Measurements from ENCODE around the gene SIRPG. TPM values are rescaled to one million over a fixed set of nuclear protein-coding genes. Genes with fewer than 3 reads are reported as not detected.

The SIRPG gene
- polyA plus RNA-seq, 3 donors: 0.15 to 0.52 (median 0.51) TPM

DNA sequence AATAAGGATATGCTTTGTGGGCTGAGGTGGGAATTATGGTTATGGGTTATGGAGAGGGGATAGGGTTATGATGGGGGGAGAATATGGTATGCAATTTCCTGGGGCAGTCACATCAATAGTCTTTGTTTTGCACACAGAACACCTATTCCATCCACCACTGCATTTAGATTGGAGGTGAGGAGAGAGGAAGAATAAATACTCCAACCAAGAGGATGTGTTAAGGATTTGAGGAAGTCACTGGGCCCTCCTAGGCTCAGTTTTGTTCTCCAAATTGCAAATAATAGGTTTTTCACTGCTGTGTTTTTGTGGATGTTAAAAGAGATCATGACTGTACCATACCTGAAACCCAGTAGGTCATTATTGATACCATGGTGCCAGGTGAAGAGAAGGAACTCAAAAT is 29.5 kb upstream of the SIRPG start:
- Histone ChIP-seq H3K4me1 (ENCODE audit: control insufficient read depth in 1 of 2, insufficient read depth in 2 of 2, low read length in 2 of 2) (peaks cover 9 to 39% of the 10 kb centered on the region in 2 donors), H3K27ac (ENCODE audit: low read depth in 1 of 2, low read length in 2 of 2) (no peak overlapping the region), H4K20me1 (ENCODE audit: insufficient read depth, low read length) (no peaks in the 10 kb centered on the region), H2AFZ (ENCODE audit: insufficient read depth, low read depth, low read length, poor library complexity, severe bottlenecking) (no peak overlapping the region), H3K4me2 (replicated peaks; ENCODE audit: extremely low read depth, low read length, poor library complexity, severe bottlenecking) (no peak overlapping the region), H3K4me3 (replicated peaks in 1 of 3; ENCODE audit: low read depth in 2 of 3, low read length in 3 of 3) (no peak overlapping the region), H3K9me3 (replicated peaks in 1 of 2; ENCODE audit: control insufficient read depth in 1 of 2, insufficient read depth in 1 of 2, low read length in 2 of 2) (peaks cover 3 to 7% of the 10 kb centered on the region in 2 donors), H3K36me3 (replicated peaks in 1 of 2; ENCODE audit: control insufficient read depth in 1 of 2, insufficient read depth in 2 of 2, low read length in 2 of 2) (no peaks in the 10 kb centered on the region), H3K79me2 (ENCODE audit: insufficient read depth, low read length) (no peaks in the 10 kb centered on the region), H3K27me3 (ENCODE audit: control insufficient read depth in 2 of 2, insufficient read depth in 2 of 2, low read length in 2 of 2) (no peaks in the 10 kb centered on the region), H3K9ac (ENCODE audit: insufficient read depth, low read length, poor library complexity, severe bottlenecking) (no peak overlapping the region)
- peaks cover 2 to 16% (median 12%) of the 10 kb centered on the region in 7 donors for H3K9me3 Mint-ChIP-seq
- peaks cover 41% of the 10 kb centered on the region for H3K4me1 Mint-ChIP-seq
- no peaks in the 10 kb centered on the region for H3K36me3 Mint-ChIP-seq
- TF ChIP-seq, protein P1, sequence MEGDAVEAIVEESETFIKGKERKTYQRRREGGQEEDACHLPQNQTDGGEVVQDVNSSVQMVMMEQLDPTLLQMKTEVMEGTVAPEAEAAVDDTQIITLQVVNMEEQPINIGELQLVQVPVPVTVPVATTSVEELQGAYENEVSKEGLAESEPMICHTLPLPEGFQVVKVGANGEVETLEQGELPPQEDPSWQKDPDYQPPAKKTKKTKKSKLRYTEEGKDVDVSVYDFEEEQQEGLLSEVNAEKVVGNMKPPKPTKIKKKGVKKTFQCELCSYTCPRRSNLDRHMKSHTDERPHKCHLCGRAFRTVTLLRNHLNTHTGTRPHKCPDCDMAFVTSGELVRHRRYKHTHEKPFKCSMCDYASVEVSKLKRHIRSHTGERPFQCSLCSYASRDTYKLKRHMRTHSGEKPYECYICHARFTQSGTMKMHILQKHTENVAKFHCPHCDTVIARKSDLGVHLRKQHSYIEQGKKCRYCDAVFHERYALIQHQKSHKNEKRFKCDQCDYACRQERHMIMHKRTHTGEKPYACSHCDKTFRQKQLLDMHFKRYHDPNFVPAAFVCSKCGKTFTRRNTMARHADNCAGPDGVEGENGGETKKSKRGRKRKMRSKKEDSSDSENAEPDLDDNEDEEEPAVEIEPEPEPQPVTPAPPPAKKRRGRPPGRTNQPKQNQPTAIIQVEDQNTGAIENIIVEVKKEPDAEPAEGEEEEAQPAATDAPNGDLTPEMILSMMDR (IDR thresholded peaks at IDR 0.05): no peak
- H3K4me3 Mint-ChIP-seq: no peak overlapping the region
- H3K27me3 Mint-ChIP-seq (ENCODE audit: low read depth in 3 of 3): peaks cover 8 to 22% (median 14%) of the 10 kb centered on the region in 3 donors
- DNase-seq: no peak
- H3K27ac Mint-ChIP-seq: peak overlapping the region in 1 of 7 donors; percentile 40
- intact Hi-C loops (cut with micrococcal nuclease): no loop called here

DNA sequence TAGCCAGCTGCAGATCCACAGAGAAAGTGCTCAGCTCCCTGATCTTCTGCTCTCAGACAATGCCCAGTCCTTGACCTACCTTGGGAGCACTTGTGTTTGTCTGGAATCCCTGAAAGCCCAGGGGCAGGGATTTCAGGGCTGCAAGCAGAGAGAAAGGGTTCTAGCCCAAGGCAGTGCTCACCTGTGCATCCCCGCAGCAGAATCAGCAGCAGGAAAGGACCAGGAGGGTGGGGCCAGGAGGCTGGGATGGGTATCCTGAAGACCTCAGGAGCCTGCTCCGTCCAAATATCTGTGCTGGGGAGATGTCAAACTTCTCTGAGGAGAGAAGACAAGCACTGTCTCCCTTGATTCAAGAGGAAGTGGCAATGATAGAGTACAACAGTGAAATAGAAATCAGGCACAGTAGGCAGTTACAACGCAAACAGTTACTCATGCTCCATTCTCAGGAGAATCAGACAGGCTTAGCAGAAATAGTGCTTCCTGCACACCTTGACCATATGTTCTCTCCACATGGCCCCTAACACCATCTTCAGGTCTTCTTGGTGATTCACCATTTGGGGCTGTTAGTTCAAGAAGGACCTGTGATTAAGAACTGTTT is 28.7 kb upstream of the SIRPG start:
- intact Hi-C loops (cut with micrococcal nuclease): no loop called here
- DNase-seq: no peak
- H3K27ac Mint-ChIP-seq: peak overlapping the region in 1 of 7 donors; percentile 8

More for the DNA sequence above, 28.7 kb upstream of the SIRPG start:
- Mint-ChIP-seq H3K9me3 (peaks cover 1 to 10% (median 6%) of the 10 kb centered on the region in 7 donors), H3K4me3 (peak overlapping the region in 1 of 2 donors; percentile 41), H3K4me1 (peaks cover 43% of the 10 kb centered on the region), H3K27me3 (ENCODE audit: low read depth in 3 of 3) (peaks cover 7 to 16% (median 11%) of the 10 kb centered on the region in 3 donors), H3K36me3 (no peaks in the 10 kb centered on the region)
- H3K4me1 ChIP-seq (ENCODE audit: control insufficient read depth in 1 of 2, insufficient read depth in 2 of 2, low read length in 2 of 2): peaks cover 9 to 42% of the 10 kb centered on the region in 2 donors
- H3K9me3 ChIP-seq (replicated peaks in 1 of 2; ENCODE audit: control insufficient read depth in 1 of 2, insufficient read depth in 1 of 2, low read length in 2 of 2): peaks cover 5% of the 10 kb centered on the region in 2 donors
- no peaks in the 10 kb centered on the region for H3K27me3 ChIP-seq (ENCODE audit: control insufficient read depth in 2 of 2, insufficient read depth in 2 of 2, low read length in 2 of 2)
- TF ChIP-seq, protein P1 (IDR thresholded peaks at IDR 0.05): no peak
- no peaks in the 10 kb centered on the region for H3K79me2 ChIP-seq (ENCODE audit: insufficient read depth, low read length)
- H3K4me3 ChIP-seq (replicated peaks in 1 of 3; ENCODE audit: low read depth in 2 of 3, low read length in 3 of 3): no peak overlapping the region
- WGBS (ENCODE audit: insufficient coverage): 100% methylated on average over 2 of the region's 3 CpGs
- H2AFZ ChIP-seq (ENCODE audit: insufficient read depth, low read depth, low read length, poor library complexity, severe bottlenecking): no peak overlapping the region
- no peaks in the 10 kb centered on the region for H3K36me3 ChIP-seq (replicated peaks in 1 of 2; ENCODE audit: control insufficient read depth in 1 of 2, insufficient read depth in 2 of 2, low read length in 2 of 2)
- H3K9ac ChIP-seq (ENCODE audit: insufficient read depth, low read length, poor library complexity, severe bottlenecking): no peak overlapping the region
- H3K27ac ChIP-seq (ENCODE audit: low read depth in 1 of 2, low read length in 2 of 2): no peak overlapping the region
- H4K20me1 ChIP-seq (ENCODE audit: insufficient read depth, low read length): no peaks in the 10 kb centered on the region
- no peak overlapping the region for H3K4me2 ChIP-seq (replicated peaks; ENCODE audit: extremely low read depth, low read length, poor library complexity, severe bottlenecking)
